GM10266 (cell line): ENCODE data around the gene MARCKSL1.

ENCODE experiments used
- DNase-seq: peaks from one replicate; pipeline ENCODE4 v3.0.0; 2012; ENCODE audit errors: extremely low spot score
- CTCF ChIP-seq: IDR thresholded peaks from 2 replicates; pipeline ENCODE4 v1.5.1; 2012; ENCODE audit warnings: mild to moderate bottlenecking, low read depth; ENCODE audit not compliant: control insufficient read depth, insufficient read depth; ENCODE audit errors: missing control alignments

MARCKSL1 gene

GRCh38 chr1:32367912-32368635 is 32.0 kb upstream of the MARCKSL1 start:
- no peak for DNase-seq
- no peak for TF ChIP-seq CTCF

GRCh38 chr1:32365445-32365844 is 29.4 kb upstream of the MARCKSL1 start:
- DNase-seq: no peak
- TF ChIP-seq CTCF: no peak

- TF ChIP-seq CTCF: no peak
Measured at GRCh38 chr1:32364836-32365235, 28.8 kb upstream of the MARCKSL1 start.

GRCh38 chr1:32363713-32364112 is 27.7 kb upstream of the MARCKSL1 start:
- TF ChIP-seq CTCF: no peak

More at GRCh38 chr1:32364836-32365235, 28.8 kb upstream of the MARCKSL1 start:
- DNase-seq: no peak

GRCh38 chr1:32362474-32363313 is 26.7 kb upstream of the MARCKSL1 start, which contains the start of the genes FAM229A and TSSK3:
TSS of gene FAM229A (minus strand) at chr1:32362485. CDS start at chr1:32362091, 394 bp downstream.
TSS of gene TSSK3 (plus strand) at chr1:32362539. CDS start at chr1:32362702, 163 bp downstream.
- no peak for DNase-seq
- no peak for TF ChIP-seq CTCF

More at GRCh38 chr1:32363713-32364112, 27.7 kb upstream of the MARCKSL1 start:
- DNase-seq: no peak

- peak; percentile 59 for DNase-seq
- peak; percentile 4 for TF ChIP-seq CTCF
Measured at GRCh38 chr1:32361674-32362473, 25.8 kb upstream of the MARCKSL1 start.
